GM20000 (cell line): ENCODE data around the gene KIF13A.
"Not testable (repeated sequence)": the region's sequence is repeated elsewhere in the genome, so short reads cannot be mapped to it uniquely, and the experiment has no call there.

Source experiments
- DNase-seq: peaks from one replicate; pipeline ENCODE4 v3.0.0; 2012; ENCODE audit warnings: low spot score
- TF ChIP-seq, protein P1 (sequence below): IDR thresholded peaks from 2 replicates; pipeline ENCODE4 v1.5.1; 2012; ENCODE audit warnings: mild to moderate bottlenecking, control low read depth; ENCODE audit errors: extremely low read depth, missing control alignments

KIF13A gene

DNA sequence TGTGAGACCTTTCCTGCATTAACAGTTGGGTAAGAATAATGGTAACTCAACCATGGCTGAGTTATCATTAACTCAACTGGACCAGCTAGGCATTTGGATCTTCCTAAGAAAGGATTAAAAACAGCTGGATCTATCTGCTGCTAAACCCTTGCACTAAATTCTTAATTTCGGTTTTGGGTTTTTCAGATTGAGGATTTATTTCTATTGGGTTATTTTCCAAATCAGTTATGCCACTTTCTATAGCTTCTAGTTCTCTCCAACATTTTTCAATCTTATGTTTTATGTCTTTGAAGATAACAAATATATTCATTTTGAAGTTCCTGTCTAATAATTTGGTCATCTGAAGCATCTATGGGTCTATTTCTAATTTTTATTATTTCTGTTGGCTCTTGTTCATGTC is 92.5 kb downstream of the KIF13A start:
- TF ChIP-seq, protein P1, sequence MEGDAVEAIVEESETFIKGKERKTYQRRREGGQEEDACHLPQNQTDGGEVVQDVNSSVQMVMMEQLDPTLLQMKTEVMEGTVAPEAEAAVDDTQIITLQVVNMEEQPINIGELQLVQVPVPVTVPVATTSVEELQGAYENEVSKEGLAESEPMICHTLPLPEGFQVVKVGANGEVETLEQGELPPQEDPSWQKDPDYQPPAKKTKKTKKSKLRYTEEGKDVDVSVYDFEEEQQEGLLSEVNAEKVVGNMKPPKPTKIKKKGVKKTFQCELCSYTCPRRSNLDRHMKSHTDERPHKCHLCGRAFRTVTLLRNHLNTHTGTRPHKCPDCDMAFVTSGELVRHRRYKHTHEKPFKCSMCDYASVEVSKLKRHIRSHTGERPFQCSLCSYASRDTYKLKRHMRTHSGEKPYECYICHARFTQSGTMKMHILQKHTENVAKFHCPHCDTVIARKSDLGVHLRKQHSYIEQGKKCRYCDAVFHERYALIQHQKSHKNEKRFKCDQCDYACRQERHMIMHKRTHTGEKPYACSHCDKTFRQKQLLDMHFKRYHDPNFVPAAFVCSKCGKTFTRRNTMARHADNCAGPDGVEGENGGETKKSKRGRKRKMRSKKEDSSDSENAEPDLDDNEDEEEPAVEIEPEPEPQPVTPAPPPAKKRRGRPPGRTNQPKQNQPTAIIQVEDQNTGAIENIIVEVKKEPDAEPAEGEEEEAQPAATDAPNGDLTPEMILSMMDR, result no peak

DNA sequence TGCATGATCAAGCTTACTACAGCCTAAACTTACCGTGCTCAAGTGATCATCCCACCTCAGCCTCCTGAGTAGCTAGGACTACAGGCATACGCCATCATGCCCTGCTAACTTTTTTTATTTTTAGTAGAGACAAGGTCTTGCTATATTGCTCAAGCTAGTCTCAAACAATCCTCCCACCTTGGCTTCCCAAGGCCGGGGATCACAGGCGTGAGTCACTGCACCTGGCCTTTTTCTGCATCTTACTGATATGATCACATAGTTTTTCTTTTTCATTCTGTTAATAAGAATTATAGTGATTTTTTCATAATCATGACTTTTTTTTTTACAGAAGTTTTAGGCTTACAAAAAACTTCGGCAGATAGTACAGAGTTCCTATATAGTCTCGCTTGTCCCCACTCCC is 93.2 kb downstream of the KIF13A start:
- TF ChIP-seq, protein P1, result no peak
- no peak for DNase-seq

More for the DNA sequence above, 92.5 kb downstream of the KIF13A start:
- DNase-seq, result no peak

DNA sequence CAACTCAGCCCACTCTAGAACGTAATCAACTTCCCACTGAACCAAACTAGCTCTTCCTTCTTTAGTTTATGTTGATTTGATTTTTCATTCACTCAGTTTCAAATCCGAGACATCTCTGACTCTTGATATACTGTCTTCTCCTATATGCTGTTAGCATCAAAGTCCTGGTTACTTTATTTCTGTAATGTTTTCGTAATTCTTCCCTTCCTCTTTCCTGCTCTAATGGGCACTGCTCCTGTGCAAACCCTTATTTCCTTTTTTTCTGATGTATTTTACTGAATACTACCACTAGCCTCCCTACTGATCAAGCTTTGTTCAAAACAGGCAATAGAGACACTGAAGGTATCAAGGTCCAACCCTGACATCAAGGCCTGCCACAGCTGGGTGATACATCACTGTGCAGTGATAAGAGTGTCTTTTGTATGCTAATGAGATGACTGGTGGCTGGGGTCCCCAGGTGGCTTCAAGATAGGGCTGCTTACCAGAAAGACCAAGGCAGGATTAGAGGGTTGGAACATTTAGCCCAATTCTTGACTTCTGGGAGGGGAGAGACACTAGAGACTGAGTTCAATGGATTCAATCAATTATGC is 95.2 kb downstream of the KIF13A start:
- TF ChIP-seq, protein P1, result no peak

DNA sequence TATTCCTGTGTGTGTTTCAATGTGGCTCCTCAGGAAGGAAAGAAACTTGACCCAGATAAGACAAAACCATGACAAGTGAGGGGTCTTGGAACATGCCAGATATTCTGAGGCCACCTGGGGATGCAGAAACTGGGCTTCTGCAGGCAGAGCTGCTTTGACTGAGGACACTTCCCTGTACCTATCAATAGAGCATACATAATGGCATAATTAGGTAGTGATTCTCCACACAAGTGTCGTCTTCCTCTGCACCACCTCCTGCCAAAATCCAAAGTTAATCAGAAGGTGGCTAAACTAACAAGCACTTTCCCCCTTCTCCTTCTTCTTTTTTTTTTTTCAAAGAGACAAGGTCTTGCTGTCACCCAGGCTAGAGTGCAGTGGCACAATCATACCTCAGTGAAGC is 97.1 kb downstream of the KIF13A start:
- no peak for DNase-seq
- TF ChIP-seq, protein P1, result no peak

More for the DNA sequence above, 95.2 kb downstream of the KIF13A start:
- DNase-seq, result no peak

DNA sequence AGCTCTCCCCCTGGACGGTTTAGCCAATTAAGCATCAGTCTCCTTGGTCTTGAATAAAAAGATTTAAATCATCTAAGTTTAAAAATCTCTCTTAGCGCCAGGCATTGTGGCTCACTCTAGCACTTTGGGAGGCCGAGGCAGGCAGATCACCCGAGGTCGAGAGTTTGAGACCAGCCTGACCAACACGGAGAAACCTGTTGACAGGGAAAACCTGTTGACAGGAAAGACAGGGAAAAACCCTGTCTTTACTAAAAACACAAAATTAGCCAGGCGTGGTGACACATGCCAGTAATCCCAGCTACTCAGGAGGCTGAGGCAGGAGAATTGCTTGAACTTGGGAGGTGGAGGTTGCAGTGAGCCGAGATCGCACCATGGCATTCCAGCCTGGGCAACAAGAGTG is 97.7 kb downstream of the KIF13A start:
- not testable (repeated sequence) for DNase-seq

DNA sequence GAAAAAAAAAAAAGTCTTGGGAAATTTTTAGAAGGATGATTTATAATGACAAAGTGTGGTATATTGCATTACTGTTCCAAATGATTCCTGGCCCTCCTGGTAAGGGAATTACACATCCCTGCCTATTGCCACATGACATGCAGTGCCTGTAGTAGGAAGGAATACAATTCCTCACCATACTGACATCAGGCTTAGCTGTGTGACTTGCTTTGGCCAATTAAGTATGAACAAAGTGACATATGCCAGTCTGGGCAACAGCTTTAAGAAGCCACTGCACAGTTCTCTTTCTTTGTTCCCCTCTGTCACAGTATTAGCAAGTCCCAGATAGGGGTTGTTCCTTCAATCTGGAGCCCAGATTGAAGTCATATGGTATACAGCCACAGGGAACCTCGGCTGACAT is 100.5 kb downstream of the KIF13A start:
- TF ChIP-seq, protein P1, result no peak
- no peak for DNase-seq

DNA sequence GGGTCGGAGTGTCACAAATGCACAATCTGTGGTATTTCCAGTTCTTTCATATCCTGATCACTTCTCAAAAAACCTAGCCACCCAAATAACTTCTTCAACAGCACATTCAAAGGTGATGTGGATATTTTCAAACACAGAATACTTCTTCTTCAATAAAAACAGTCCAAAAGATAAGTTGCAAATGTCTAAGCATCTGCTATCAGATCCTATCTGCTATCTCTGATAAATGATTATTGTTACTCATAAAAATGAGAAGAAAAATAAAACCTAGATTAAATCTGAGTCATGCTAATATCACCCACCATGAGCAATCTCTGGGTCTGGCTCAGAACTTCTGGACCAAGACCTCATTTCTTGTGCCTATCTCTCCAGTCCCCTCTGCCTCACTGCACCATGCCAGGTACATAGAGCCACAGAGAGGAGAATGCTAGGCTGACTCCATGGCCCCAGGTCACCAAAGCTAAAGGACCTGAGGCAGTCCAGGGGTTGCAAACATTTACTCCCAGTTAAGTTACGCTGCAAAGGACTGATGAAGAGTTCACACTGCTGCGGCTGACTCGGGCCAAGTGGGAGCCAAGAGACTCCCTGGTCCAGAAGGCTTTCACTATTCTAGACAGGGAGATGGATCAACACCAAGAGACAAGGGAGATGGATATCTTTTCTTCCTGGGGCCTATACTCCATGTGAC is 101.4 kb downstream of the KIF13A start:
- TF ChIP-seq, protein P1, result no peak
- DNase-seq, result no peak
